Stimulated activated CD4-positive, alpha-beta T cell treated with anti-CD3 and anti-CD28 coated beads, Interleukin-12 subunit alpha, Interleukin-12 subunit beta, amount 100 ng/mL, for 48 hours (primary cell): ENCODE results near the gene LMAN1.

Experiments used
- DNase-seq, 3 donors: peaks; one replicate each; pipeline ENCODE4 v3.0.0-alpha.2; 2020; ENCODE audit warnings: low read depth in 2 of 3, low spot score in 1 of 3

The LMAN1 gene

DNA sequence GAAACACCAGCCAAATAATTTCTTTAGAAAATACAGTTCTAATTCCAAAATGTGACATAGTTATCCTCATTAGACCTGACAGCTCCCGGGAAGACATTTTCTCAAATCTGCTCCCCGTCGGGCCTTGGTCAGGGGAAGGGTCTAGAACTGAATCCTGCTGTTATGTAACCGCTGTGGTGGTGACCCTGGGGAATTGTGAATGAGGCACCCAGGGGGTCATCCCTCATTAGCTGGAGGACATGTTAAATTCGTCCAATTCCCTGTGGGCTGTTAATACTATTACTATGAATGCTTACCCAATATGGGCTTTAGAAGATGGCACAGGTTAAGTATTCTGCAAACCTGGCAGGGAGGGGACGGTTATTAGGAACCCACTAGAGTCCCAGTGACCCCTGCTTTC is 52.4 kb downstream of the LMAN1 start:
- DNase-seq, result no peak

DNA sequence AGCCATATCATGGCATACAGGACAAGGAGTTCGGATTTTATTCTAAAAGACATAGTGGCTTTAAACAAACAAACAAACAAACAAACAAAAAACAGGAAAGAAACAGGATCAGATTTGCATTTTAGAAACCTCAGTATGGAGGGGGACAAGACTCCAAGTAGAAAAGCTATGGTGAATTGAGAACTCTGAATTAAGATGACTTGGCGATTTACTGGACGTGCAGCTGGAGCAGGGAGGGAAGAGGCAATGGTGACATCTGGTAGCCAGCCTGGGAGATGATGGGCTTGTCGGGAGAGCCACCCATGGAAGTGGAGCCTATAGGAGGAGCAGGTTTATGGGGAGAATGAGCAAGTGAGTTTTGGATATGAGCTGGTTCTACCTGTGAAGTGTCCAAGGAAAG is 53.8 kb downstream of the LMAN1 start:
- no peak for DNase-seq

DNA sequence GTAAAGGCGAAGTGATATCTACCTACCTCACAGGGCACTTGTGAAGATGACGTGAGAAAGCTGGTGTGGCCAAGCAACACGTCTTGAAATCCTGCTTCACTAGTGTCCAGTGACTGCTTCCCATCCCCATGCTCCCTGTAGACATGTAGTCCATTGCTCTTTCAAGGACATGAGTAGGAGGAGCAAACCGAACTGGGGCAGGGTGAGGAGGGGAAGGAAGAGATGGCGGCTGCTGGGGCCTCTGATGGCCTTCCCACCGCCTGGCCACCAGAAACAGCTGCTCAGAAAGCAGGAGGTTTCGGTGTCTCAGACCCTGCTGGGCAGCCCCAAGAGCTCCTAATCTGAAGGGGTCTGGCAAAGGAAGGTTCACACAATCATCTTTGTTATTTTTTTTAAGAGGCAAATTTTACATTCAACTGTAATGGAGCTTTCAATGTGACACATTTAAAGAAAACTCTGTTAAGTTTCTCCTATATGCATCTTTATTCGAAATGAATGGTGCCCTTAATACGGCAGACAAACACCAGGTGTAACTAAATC is 55.3 kb downstream of the LMAN1 start:
- DNase-seq, result no peak

DNA sequence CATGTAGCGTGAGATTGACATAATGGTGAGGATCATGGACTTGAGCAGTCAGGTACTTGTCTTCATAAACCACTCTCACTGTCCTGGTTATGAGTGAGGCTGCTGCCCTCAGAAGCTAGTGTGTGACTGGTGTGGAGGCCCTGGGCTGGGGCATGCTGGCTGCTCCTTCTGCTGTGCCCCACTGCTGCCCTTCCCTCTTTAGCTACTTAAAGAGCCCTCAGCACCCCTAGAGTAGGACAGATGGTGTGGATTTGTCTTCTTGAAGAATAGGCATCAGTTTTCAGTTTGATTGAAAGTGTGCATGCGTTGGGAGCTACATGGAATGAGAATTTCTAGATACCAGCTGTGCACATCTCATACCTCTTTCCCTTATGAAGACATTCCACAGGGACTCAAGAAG is 56.1 kb downstream of the LMAN1 start:
- DNase-seq, result no peak

DNA sequence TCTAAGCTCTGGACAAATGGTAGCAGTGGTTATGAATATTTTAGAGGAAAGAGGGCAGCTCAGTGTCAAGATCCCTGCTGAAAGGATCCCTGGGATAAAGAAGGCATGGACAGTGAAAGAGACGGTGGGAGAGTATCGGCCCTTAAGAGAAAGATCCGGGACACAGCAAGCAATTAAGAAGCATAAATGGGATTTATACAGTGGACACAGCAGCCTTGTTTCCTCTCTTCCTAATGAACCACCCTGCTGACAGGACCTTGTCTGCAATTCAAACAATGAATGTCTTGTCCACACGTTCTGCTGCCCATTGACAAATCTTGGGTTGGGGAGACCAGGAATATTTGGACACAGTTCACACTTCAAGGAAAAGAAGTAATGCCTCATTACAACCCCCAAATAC is 57.1 kb downstream of the LMAN1 start:
- no peak for DNase-seq

DNA sequence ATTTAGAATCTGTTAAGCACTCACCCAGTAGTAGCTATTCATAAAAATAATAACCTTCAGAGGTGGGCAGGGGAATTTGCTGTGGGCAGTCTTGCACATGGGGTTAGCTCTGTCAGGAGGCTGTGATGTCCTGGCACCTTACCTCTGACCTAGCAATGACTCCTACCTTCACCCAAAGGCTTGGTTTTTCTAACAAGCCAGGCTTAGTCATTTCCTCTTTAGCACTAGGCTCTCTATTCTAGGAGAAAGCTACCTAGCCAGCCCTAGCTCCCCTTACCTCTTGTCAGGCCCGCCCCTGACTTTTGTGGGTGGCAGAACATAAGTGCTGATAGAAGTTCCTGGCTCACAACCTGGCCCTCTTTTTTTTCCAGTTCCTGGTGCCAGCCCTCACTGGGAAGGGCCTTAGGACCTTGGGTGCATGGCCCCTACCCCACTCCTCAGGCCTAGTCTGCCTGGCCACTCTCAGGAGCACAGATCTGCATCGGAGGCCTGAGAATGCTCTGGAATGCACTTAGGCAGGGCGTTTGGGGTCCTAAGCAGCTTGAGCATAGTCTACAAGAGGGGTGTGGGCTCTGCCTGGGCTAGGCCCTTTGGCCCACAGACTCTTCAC is 58.3 kb downstream of the LMAN1 start:
- DNase-seq, result no peak

DNA sequence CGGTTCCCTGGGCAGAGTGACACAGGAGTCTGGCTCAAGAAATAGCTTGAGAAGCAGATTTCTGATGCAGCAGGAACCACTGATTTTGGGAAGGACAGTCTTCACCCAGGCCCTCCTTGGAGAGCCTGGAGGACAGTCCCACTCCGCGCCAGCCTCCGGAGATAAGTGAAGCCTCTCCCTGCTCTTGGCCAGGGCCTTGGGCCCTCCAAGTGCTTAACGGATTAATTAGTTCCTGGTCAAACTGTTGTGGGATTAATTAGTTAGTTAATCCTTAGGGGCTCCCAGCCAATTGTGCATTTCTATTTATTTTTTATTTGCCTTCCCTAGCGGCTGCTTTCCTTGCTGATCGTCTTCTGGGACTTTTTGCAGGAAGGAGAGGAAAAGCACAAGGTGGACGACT is 60.2 kb downstream of the LMAN1 start:
- DNase-seq, result no peak

DNA sequence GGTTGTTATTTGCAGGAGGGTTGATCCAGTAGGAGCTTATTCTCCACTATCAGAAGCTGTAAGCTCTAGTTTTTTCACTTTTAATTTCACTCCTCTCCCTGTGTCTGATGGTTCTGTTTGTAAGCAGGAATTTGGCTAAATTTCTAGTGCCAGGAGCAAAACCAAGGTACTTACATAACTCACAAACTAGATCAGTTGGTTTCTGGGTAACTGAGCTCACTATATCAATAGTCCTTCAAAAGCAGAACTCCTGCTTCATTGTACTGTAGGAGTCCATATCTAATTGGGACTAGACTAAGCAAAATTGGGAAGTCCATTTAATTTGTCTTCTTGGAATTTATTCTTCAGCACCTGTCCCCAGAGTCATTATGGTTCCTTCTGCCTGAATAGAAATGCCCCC is 65.7 kb downstream of the LMAN1 start:
- DNase-seq, result no peak

DNA sequence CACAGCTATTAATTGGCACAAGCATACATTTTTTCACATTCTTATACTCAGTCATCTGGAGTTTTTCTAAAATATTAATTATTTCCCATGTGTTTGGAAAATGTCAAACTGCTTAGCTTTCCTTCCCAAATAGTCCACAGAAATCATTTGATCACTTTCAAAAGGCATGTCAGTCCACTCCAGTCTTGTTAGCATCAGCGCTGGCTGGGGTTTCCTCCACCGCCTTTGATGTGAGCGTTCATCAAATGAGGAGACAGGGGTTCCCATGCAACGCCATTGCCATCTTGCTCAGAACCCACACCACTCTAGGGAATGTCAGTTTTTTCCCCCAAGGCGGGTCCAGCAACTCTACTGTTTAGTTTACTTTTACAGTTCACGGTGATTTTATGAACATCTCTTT is 72.7 kb downstream of the LMAN1 start:
- DNase-seq, result no peak

DNA sequence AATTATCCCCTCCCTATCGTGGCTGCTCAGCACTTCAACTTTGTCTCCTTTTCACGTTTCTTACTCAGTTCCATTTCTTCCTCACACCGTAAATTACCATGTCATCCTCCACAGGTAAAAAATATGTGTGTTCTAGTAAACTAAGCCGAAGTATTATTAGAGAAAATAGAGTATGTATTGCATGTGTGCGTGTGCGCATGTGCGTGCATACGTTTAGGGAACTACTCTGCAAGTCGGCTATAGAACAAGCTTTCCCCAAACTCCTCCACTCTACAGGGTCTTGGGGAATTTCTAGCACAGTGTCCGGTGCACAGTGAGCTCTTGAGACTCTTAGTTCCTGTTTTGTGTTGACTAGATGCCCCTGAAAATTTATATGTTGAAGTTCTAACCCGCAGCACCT is 76.7 kb downstream of the LMAN1 start:
- no peak for DNase-seq

DNA sequence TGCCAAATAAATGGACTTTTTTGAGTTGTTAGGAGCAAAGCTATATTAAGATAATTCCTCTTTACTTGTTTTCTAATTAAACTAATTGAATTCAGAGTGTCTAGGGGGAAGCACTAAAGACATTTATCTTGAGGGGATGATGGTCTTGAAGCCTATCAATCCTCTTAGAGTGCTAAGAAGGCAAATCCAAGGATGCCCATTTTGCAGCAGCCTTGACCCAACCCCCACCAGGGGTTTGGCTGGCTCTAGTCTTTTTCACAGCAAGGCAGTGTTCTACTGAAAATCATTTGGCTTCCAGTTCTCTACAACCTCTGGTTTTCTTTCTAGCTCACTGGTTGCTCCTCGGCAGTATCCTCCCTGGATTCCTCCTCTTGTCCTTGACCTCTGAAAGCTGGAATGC is 79.3 kb downstream of the LMAN1 start:
- DNase-seq, result no peak

DNA sequence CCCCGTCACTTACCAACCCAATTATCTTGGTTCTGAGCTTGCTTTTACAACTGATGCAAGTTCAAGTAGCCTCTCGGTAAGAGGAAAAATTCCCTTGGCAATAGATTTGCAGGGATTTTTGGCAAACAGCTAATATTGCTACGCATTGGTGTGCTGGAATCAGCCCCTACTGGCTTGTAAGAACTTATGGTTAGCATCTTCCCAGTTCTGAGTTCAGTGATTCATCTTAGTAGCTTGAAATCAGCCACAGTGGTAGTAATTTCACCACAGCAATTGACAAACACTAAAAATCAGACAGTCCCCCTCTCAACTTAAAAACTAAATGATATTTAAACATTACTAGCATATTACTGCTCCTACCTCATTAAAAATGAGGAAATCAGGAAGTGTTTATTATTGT is 79.9 kb downstream of the LMAN1 start:
- no peak for DNase-seq

DNA sequence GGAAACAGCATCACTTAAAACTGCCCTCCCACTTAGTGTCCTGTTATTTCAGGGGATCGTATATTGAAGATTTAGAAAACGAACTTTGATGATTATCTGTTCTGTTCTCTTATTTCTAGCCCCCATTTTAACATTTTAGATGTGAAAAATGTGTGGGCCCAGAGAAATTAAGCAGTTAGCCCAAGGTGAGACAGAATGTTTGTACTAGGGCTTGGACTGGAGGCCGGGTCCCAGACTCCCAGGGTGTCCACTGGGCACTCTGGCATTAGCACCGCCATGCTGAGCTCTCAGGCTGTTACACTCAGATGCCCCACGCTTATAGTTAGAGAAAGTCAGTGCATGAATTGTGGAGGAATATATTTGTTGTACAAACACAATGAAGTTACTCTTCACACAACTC is 80.3 kb downstream of the LMAN1 start:
- DNase-seq, result no peak
